D721Med (cell line): Measurements from ENCODE around the gene KDM1B.
"Not testable (repeated sequence)": the region's sequence is repeated elsewhere in the genome, so short reads cannot be mapped to it uniquely, and the experiment has no call there.

Experiments
- DNase-seq: peaks from one replicate; pipeline ENCODE4 v3.0.0; 2011; ENCODE audit warnings: low spot score; ENCODE audit not compliant: insufficient read length
- FAIRE-seq: peaks from 2 replicates; lab custom pipeline; 2011; peaks lifted over from hg19 to GRCh38; lab: Jason Lieb, UNC
- TF ChIP-seq, protein P1 (sequence below): IDR thresholded peaks from 2 replicates; pipeline ENCODE4 v1.5.1; 2012; ENCODE audit warnings: mild to moderate bottlenecking, control low read depth; ENCODE audit not compliant: insufficient read depth; ENCODE audit errors: missing control alignments

KDM1B gene

DNA sequence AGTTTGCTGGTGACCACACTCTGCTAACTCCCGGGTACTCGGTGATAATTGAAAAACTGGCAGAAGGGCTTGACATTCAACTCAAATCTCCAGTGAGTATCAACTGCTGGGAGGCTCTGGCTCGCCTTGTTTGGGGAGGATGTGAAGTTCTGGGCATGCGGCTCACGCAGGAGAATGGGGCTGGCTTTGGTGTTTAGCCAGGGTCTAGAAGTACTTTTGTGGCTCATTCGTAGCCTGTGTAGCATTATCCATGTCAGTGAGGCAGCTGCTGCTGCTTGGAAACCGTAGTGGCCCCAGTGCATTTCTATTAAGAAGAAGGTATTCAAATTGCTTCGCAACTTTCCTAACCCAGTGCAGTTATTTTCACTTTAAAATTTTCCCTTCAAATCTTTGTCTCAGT, 52.2 kb downstream of the KDM1B start:
- DNase-seq, result no peak
- TF ChIP-seq, protein P1, sequence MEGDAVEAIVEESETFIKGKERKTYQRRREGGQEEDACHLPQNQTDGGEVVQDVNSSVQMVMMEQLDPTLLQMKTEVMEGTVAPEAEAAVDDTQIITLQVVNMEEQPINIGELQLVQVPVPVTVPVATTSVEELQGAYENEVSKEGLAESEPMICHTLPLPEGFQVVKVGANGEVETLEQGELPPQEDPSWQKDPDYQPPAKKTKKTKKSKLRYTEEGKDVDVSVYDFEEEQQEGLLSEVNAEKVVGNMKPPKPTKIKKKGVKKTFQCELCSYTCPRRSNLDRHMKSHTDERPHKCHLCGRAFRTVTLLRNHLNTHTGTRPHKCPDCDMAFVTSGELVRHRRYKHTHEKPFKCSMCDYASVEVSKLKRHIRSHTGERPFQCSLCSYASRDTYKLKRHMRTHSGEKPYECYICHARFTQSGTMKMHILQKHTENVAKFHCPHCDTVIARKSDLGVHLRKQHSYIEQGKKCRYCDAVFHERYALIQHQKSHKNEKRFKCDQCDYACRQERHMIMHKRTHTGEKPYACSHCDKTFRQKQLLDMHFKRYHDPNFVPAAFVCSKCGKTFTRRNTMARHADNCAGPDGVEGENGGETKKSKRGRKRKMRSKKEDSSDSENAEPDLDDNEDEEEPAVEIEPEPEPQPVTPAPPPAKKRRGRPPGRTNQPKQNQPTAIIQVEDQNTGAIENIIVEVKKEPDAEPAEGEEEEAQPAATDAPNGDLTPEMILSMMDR, result no peak
- FAIRE-seq, result no peak

GRCh38 chr6:18207949-18208348, 52.7 kb downstream of the KDM1B start:
- FAIRE-seq, result no peak
- TF ChIP-seq, protein P1, result no peak
- no peak for DNase-seq

DNA sequence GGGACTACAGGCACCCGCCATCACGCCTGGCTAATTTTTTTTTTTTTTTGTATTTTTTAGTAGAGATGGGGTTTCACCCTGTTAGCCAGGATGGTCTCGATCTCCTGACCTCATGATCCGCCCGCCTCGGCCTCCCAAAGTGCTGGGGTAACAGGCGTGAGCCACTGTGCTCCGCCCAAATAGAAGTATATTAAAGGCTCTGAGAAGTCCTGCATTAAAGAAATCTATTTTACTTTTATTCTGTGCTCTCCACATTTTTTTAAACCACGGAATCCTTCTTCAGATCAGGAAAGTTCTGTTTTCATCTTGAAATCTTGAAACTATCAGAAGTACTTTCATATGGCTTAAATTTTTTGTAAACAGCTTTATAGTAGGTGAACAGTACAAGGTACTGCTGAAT, 53.6 kb downstream of the KDM1B start:
- not testable (repeated sequence) for FAIRE-seq, DNase-seq

- TF ChIP-seq, protein P1, result no peak
- DNase-seq (no peak), FAIRE-seq (no peak)
These were observed 54.4 kb downstream of the KDM1B start for GRCh38 chr6:18209539-18210197.

DNA sequence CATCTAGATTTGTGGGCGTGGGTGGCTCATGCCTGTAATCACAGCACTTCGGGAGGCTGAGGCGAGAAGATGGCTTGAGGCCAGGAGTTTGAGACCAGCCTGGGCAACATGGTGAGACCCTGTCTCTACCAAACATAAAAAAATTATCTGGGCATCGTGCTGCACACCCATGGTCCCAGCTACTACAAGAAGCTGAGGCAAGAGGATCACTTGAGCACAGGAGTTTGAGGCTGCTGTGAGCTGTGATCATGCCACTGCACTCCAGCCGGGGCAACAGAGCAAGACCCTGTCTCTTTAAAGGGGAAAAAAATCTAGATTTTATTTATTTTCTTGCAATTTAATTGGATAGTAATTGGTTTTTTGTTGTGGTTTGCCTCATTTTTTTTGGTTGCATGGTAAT, 55.5 kb downstream of the KDM1B start:
- DNase-seq, result no peak
- TF ChIP-seq, protein P1, result no peak
- no peak for FAIRE-seq

GRCh38 chr6:18211338-18211737, 56.1 kb downstream of the KDM1B start:
- TF ChIP-seq, protein P1, result no peak
- DNase-seq (no peak), FAIRE-seq (no peak)

GRCh38 chr6:18212231-18212630, 57.0 kb downstream of the KDM1B start:
- DNase-seq, result no peak
- TF ChIP-seq, protein P1, result no peak
- FAIRE-seq, result no peak
